ENCODE measurements around the gene LRRK2. TPM values are rescaled to one million over a fixed set of nuclear protein-coding genes. Genes with fewer than 3 reads are reported as not detected.
A peak's percentile ranks its signal among the peaks of the same experiment; 100 is the strongest.
"Not testable (repeated sequence)": the region's sequence is repeated elsewhere in the genome, so short reads cannot be mapped to it uniquely, and the experiment has no call there.

The LRRK2 gene
- total RNA-seq, 6 donors from 2014 or later = 232 to 719 (median 390) TPM

GRCh38 chr12:40208707-40209446, 15.9 kb upstream of the LRRK2 start:
- DNase-seq (peak in 1 of 2 donors; percentile 69), ATAC-seq (ENCODE audit: low FRiP score in 2 of 2) (peak; percentile 51 to 79)
- Histone ChIP-seq H3K27ac (peak overlapping the region; percentile 61 to 84 (median 73)), H3K4me1 (peaks cover 5 to 24% (median 15%) of the 10 kb centered on the region in 4 donors), H3K36me3 (no peaks in the 10 kb centered on the region), H3K9me3 (no peaks in the 10 kb centered on the region), H3K27me3 (no peaks in the 10 kb centered on the region), H3K4me3 (no peak overlapping the region)
- TF ChIP-seq POLR2A (IDR thresholded peaks at IDR 0.05) = peak in 1 of 4 donors; percentile 33
- no peak for TF ChIP-seq EP300 (IDR thresholded peaks at IDR 0.05)
- WGBS, 2 donors = 25 to 28% methylated on average over 4 of the region's 4 CpGs

GRCh38 chr12:40209886-40210285, 14.9 kb upstream of the LRRK2 start:
- no peak for DNase-seq
- ATAC-seq (ENCODE audit: low FRiP score in 2 of 2) = no peak
- 43 to 44% methylated on average over 4 of the region's 4 CpGs for WGBS, 2 donors
- H3K4me1 ChIP-seq = peaks cover 5 to 24% (median 15%) of the 10 kb centered on the region in 4 donors
- no peaks in the 10 kb centered on the region for H3K36me3 ChIP-seq
- no peaks in the 10 kb centered on the region for H3K9me3 ChIP-seq
- no peak overlapping the region for H3K4me3 ChIP-seq
- H3K27me3 ChIP-seq = no peaks in the 10 kb centered on the region
- peak overlapping the region; percentile 61 to 84 (median 73) for H3K27ac ChIP-seq
- no peak for TF ChIP-seq POLR2AphosphoS5 (IDR thresholded peaks at IDR 0.05)
- TF ChIP-seq EP300 (IDR thresholded peaks at IDR 0.05) = no peak
- no peak for TF ChIP-seq CTCF (IDR thresholded peaks at IDR 0.05)
- TF ChIP-seq POLR2A (IDR thresholded peaks at IDR 0.05) = no peak

GRCh38 chr12:40211186-40211585, 13.6 kb upstream of the LRRK2 start:
- not testable (repeated sequence) for ATAC-seq (ENCODE audit: low FRiP score in 2 of 2); H3K4me3 ChIP-seq; H3K27me3 ChIP-seq; H3K9me3 ChIP-seq; DNase-seq; H3K36me3 ChIP-seq; H3K27ac ChIP-seq
- H3K4me1 ChIP-seq = peaks cover 5 to 34% (median 20%) of the 10 kb centered on the region in 4 donors
- 76 to 77% methylated on average over 1 of the region's 1 CpG for whole genome bisulfite sequencing, 2 donors

- Histone ChIP-seq H3K36me3 (no peaks in the 10 kb centered on the region), H3K9me3 (no peaks in the 10 kb centered on the region), H3K4me3 (no peak overlapping the region), H3K4me1 (peaks cover 8 to 44% (median 22%) of the 10 kb centered on the region in 4 donors), H3K27ac (no peak overlapping the region), H3K27me3 (no peaks in the 10 kb centered on the region)
- ATAC-seq (ENCODE audit: low FRiP score in 2 of 2) (no peak), DNase-seq (no peak)
- WGBS, 2 donors = 78 to 90% methylated on average over 2 of the region's 2 CpGs
- TF ChIP-seq CTCF (IDR thresholded peaks at IDR 0.05) = no peak
- no peak for TF ChIP-seq POLR2AphosphoS5 (IDR thresholded peaks at IDR 0.05)
- TF ChIP-seq POLR2A (IDR thresholded peaks at IDR 0.05) = no peak
- no peak for TF ChIP-seq EP300 (IDR thresholded peaks at IDR 0.05)
Observed at GRCh38 chr12:40212566-40212965, 12.2 kb upstream of the LRRK2 start.

GRCh38 chr12:40215982-40216381, 8.8 kb upstream of the LRRK2 start:
- no peak for ATAC-seq (ENCODE audit: low FRiP score in 2 of 2)
- WGBS, 2 donors = 83 to 85% methylated on average over 1 of the region's 1 CpG
- peak overlapping the region in 3 of 4 donors; percentile 58 to 79 (median 62) for H3K27ac ChIP-seq

More at GRCh38 chr12:40215982-40216381, 8.8 kb upstream of the LRRK2 start:
- DNase-seq = no peak
- H3K27me3 ChIP-seq = no peaks in the 10 kb centered on the region
- no peaks in the 10 kb centered on the region for H3K9me3 ChIP-seq
- peaks cover 3 to 21% (median 7%) of the 10 kb centered on the region in 4 donors for H3K4me1 ChIP-seq
- H3K4me3 ChIP-seq = no peak overlapping the region
- no peaks in the 10 kb centered on the region for H3K36me3 ChIP-seq
- TF ChIP-seq EP300 (IDR thresholded peaks at IDR 0.05) (no peak), POLR2A (IDR thresholded peaks at IDR 0.05) (no peak), POLR2AphosphoS5 (IDR thresholded peaks at IDR 0.05) (no peak), CTCF (IDR thresholded peaks at IDR 0.05) (no peak)
